HG02763 (cell line): ENCODE results near the gene IGLL5.

ENCODE experiments used
- ATAC-seq: cut with Tn5 transposase; IDR thresholded peaks from one replicate; pipeline ENCODE4 v1.9.1; 2021; ENCODE audit warnings: mild to moderate bottlenecking, moderate library complexity; ENCODE audit not compliant: unreplicated experiment

IGLL5 gene

GRCh38 chr22:22883090-22883727 lies 4.4 kb upstream of the IGLL5 start:
- no peak for ATAC-seq

GRCh38 chr22:22884010-22884887 lies 3.4 kb upstream of the IGLL5 start:
- peak; percentile 30 for ATAC-seq

GRCh38 chr22:22884888-22885840 lies 2.5 kb upstream of the IGLL5 start:
- peak; percentile 60 for ATAC-seq

- ATAC-seq: no peak
Observed at GRCh38 chr22:22886546-22886945, 1.1 kb upstream of the IGLL5 start.

- no peak for ATAC-seq
Observed at GRCh38 chr22:22888571-22889353, 1.1 kb downstream of the IGLL5 start.

GRCh38 chr22:22890085-22890484 lies 2.5 kb downstream of the IGLL5 start:
- ATAC-seq: no peak

GRCh38 chr22:22891139-22891621 lies 3.6 kb downstream of the IGLL5 start:
- no peak for ATAC-seq

- ATAC-seq: no peak
Observed at GRCh38 chr22:22892096-22893052, 4.8 kb downstream of the IGLL5 start.

GRCh38 chr22:22893077-22893805 lies 5.6 kb downstream of the IGLL5 start:
- ATAC-seq: no peak

- no peak for ATAC-seq
Observed at GRCh38 chr22:22893891-22894739, 6.5 kb downstream of the IGLL5 start.

GRCh38 chr22:22894740-22895731 lies 7.4 kb downstream of the IGLL5 start:
- no peak for ATAC-seq

GRCh38 chr22:22895776-22896445 lies 8.3 kb downstream of the IGLL5 start:
- ATAC-seq: no peak

- ATAC-seq: no peak
Observed at GRCh38 chr22:22896601-22897000, 9.0 kb downstream of the IGLL5 start.

- no peak for ATAC-seq
Observed at GRCh38 chr22:22897091-22897490, 9.5 kb downstream of the IGLL5 start.

- ATAC-seq: no peak
Observed at GRCh38 chr22:22897947-22898346, 10.3 kb downstream of the IGLL5 start.
